Measurements from ENCODE around the gene LMBRD1.
"Not testable (repeated sequence)": the region's sequence is repeated elsewhere in the genome, so short reads cannot be mapped to it uniquely, and the experiment has no call there.

The LMBRD1 gene

DNA sequence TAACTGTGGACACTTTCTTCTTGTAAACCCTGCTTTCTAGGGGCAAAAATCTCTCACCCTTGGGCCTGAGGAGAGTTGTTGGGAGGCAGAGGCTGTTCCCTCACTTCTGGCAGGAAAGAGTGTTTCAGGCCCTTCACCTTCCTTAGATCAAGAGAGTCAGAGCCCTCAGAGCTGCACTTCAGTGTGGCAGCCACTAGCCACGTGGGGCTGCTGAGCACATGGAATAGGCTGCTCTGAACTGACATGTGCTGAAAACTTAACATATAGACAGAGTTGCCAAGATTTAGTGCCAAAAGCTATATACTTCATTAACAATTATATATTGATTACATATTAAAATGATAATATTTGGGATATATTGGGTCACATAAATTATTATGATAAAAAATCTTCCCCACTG lies 4.4 kb upstream of the LMBRD1 start:
- Histone ChIP-seq H3K27ac (no peak overlapping the region), H3K4me3 (no peak overlapping the region)
- no peak for DNase-seq (ENCODE audit: low spot score)
- no peak for TF ChIP-seq CTCF (IDR thresholded peaks at IDR 0.05)

GRCh38 chr6:69798796-69799195 lies 2.0 kb upstream of the LMBRD1 start:
- H3K4me3 ChIP-seq; H3K27ac ChIP-seq; DNase-seq (ENCODE audit: low spot score): not testable (repeated sequence)

- no peak for DNase-seq (ENCODE audit: low spot score)
- H3K4me3 ChIP-seq: peak overlapping the region; percentile 82
- no peak for TF ChIP-seq CTCF (IDR thresholded peaks at IDR 0.05)
- peak overlapping the region; percentile 95 to 98 for H3K27ac ChIP-seq
These were observed 653 bp downstream of the LMBRD1 start for GRCh38 chr6:69796073-69796641.

DNA sequence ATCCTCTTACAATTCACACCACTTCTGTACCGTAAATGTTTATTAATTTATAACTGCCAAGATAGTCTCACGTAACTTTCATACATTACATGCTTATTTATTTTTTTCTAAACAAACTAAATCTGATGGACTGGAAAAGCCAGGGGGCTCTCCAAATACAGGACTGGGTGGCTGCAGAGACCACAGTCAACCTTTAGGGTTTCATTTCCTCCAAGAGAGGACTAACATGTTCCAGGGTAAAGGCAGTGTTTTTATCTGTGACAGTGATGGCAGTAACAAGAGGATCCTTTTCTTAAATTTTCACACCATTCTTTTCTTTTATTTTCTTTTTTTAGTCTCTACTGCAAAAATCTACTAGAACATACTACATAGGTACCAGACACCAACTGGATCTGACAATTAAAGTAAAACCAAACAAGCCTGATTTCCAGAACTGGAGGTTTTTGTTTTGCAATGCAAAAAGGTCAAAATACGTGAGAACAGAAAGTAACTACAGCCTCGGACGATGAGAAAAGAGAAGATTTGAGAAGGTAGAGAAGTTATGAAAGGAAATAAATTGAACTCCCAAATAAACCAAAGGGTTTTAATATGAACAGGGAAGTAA lies 1.2 kb downstream of the LMBRD1 start:
- Histone ChIP-seq H3K27ac (peak overlapping the region; percentile 95 to 98), H3K4me3 (peak overlapping the region; percentile 82)
- no peak for DNase-seq (ENCODE audit: low spot score)
- no peak for TF ChIP-seq CTCF (IDR thresholded peaks at IDR 0.05)

DNA sequence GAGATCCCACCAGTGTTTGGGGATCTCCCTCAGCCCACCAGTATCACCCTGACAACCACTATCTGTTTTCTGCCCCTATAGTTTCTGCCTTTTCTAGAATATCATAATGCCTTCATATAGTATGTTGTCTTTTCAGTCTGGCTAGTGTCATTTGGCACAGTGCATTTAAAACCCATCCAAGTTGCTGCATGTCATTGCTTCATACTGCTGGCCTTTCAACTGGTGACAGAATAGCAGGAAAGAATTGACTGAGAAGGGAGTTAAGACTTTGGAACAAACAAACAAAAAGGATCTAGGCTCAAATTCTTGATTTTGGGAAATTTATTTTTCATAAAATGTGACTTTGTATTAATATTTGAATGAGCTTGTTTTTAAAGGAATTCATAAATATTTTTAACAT lies 4.5 kb downstream of the LMBRD1 start:
- DNase-seq (ENCODE audit: low spot score): no peak
- peak overlapping the region; percentile 28 to 29 for H3K27ac ChIP-seq
- TF ChIP-seq CTCF (IDR thresholded peaks at IDR 0.05): no peak

DNA sequence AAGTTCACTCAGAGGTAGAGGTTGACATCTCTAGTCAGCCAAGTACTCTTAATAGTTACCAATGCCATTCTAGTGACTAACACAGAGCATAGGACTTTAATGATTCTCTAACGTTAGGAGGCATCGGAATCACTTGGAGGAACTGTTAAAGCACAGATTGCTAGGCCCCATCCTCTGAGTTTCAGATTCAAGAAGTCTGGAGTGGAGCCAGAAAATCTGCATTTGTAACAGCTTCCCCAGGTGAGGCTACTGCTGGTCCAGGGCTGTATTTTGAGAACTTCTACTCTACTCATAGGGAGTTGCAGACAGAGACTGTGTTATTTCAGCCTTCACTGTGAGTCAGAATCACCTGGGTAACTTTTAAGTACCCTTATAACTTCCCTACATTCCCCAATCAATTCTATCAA lies 5.7 kb downstream of the LMBRD1 start:
- no peak for TF ChIP-seq CTCF (IDR thresholded peaks at IDR 0.05)
- Histone ChIP-seq H3K4me3 (no peak overlapping the region), H3K27ac (peak overlapping the region; percentile 28 to 29)
- DNase-seq (ENCODE audit: low spot score): no peak

More for the DNA sequence above, 4.5 kb downstream of the LMBRD1 start:
- no peak overlapping the region for H3K4me3 ChIP-seq

DNA sequence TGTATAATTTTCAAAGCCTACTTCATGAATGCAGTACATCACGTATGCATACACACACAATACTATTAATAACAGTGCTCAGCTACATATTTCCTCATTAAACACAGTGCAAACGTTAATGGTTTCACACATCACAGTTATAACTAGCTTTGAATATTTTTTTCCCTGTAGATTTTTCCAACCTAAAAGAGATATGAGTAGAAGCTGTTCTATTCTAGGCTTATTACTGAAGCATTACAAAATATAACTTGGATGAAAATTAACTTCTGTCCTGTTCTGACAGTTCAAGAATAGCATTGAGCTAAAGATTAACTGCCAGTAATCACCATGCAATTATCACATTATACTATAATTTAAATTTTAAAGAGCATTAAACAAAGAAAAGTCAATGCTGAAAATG lies 6.2 kb downstream of the LMBRD1 start:
- no peak for TF ChIP-seq CTCF (IDR thresholded peaks at IDR 0.05)
- no peak for DNase-seq (ENCODE audit: low spot score)
- Histone ChIP-seq H3K4me3 (no peak overlapping the region), H3K27ac (peak overlapping the region; percentile 0 to 28)

Measured in coronary artery (tissue), 2 donors.